Adipocyte (in vitro differentiated cells): ENCODE results near the gene NMD3.
A peak's percentile ranks its signal among the peaks of the same experiment; 100 is the strongest.

ENCODE experiments used
- DNase-seq: peaks from one replicate; pipeline ENCODE4 v3.0.0-alpha.2; 2015; ENCODE audit warnings: low read depth
- H3K27me3 ChIP-seq: replicated peaks from 2 replicates; pipeline ENCODE4 v1.7.0; 2013; ENCODE audit warnings: mild to moderate bottlenecking, low read length, moderate library complexity; ENCODE audit not compliant: control insufficient read depth, insufficient read depth
- H3K36me3 ChIP-seq: 2 replicates; pipeline ENCODE4 v1.7.0; 2013; ENCODE audit warnings: low read length, mild to moderate bottlenecking, moderate library complexity; ENCODE audit not compliant: control insufficient read depth, insufficient read depth, severe bottlenecking
- H3K4me1 ChIP-seq: 2 replicates; pipeline ENCODE4 v1.7.0; 2013; ENCODE audit warnings: mild to moderate bottlenecking, low read length, moderate library complexity; ENCODE audit not compliant: control insufficient read depth, insufficient read depth
- H3K4me3 ChIP-seq: 2 replicates; pipeline ENCODE4 v1.7.0; 2013; ENCODE audit warnings: mild to moderate bottlenecking, low read length, moderate library complexity
- H3K9ac ChIP-seq: 2 replicates; pipeline ENCODE4 v1.7.0; 2013; ENCODE audit warnings: mild to moderate bottlenecking, low read length, moderate library complexity
- H3K9me3 ChIP-seq: 2 replicates; pipeline ENCODE4 v1.7.0; 2013; ENCODE audit warnings: mild to moderate bottlenecking, low read length, moderate library complexity; ENCODE audit not compliant: control insufficient read depth

NMD3 gene

DNA sequence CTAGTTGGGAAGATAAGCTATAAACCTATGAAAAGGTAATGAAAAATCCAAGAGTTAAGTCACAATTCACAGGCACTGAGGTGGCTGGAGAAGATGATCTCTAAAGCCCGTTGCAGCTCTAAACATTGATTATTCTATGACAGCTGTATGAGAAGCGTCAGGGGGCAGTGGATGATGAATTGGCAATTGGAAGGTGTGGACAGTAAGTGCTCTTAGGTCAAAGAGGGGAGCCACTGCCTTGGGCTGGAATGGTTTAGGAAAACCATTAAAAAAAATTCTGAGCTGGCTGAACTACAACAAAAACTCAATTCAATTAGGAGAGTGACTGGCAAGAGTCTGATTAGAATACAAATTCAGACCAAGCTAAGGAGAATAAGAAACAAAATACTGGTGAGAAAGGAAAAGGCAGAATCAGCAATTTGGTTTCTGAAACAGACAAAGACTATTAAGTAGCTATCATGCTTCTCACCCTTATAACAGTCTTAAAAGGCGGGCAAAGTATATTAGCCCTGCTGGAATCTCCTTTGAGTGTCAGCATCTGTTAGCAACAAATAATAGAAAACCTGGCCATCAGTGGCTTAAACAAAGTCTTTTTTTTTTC is 8.8 kb upstream of the NMD3 start:
- no peak for DNase-seq
- Histone ChIP-seq H3K4me3 (no peak overlapping the region), H3K9me3 (no peaks in the 10 kb centered on the region), H3K36me3 (no peaks in the 10 kb centered on the region), H3K4me1 (peaks cover 19% of the 10 kb centered on the region), H3K27me3 (no peaks in the 10 kb centered on the region), H3K9ac (no peak overlapping the region)

DNA sequence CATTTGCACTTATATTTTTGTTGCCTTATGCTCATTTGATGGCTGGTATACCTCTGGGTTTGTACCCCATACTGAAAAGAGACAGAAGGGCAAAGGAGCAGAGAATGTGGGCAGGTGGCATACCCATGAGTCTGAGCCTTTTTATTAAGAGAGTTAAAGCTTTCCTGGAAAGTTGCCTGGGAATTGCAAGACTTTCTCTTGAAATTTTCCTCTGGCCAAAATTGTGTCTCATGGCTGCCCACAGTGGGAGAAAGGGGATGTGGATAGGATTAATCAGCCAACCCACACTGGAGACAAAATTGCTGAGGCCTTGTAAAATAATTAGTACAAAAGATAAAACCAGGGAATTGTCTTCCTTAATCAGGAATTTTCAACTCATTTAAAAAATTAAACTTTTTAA is 8.2 kb upstream of the NMD3 start:
- no peaks in the 10 kb centered on the region for H3K27me3 ChIP-seq
- H3K4me1 ChIP-seq = peaks cover 26% of the 10 kb centered on the region
- H3K9me3 ChIP-seq = no peaks in the 10 kb centered on the region
- no peak overlapping the region for H3K4me3 ChIP-seq
- no peaks in the 10 kb centered on the region for H3K36me3 ChIP-seq
- DNase-seq = peak; percentile 70
- H3K9ac ChIP-seq = no peak overlapping the region

DNA sequence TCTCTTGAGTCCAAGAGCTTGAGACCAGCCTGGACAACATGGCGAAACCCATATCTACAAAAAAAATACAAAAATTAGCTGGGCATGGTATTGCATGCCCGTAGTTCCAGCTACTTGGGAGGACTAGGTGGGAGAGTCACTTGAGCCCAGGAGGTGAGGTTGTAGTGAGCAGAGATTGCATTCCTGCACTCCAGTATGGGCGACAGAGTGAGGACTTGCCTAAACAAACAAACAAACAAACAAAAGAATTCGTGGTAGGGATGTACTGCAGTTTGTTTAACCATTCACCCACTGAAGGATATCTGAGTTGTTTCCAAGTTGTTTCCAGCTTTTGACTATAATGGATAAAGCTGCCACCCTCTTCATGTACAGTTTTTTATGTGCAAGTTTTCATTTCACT is 7.5 kb upstream of the NMD3 start:
- DNase-seq = no peak
- Histone ChIP-seq H3K9ac (no peak overlapping the region), H3K27me3 (no peaks in the 10 kb centered on the region), H3K4me1 (peaks cover 29% of the 10 kb centered on the region), H3K4me3 (no peak overlapping the region), H3K9me3 (no peaks in the 10 kb centered on the region), H3K36me3 (no peaks in the 10 kb centered on the region)

DNA sequence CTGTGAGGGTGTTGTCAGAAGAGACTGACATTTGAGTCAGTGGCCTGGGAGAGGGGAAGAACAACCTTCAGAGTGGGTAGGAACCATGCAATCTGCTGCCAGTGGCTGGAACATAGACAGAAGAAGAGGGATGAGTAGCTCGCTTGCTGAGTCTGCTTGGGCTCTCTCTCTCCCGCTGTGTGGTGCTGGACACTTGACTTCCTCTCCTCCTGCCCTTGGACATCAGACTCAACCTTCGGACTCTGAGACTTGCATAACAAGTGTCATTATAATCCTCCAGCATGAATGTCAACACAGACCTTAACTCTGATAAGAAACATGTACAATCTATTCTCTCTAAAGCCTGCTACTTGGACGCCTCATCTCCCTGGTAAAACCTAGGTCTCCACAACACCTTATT is 5.9 kb upstream of the NMD3 start:
- Histone ChIP-seq H3K4me3 (no peak overlapping the region), H3K9me3 (no peaks in the 10 kb centered on the region), H3K4me1 (peaks cover 29% of the 10 kb centered on the region), H3K36me3 (no peaks in the 10 kb centered on the region), H3K27me3 (no peaks in the 10 kb centered on the region), H3K9ac (no peak overlapping the region)
- no peak for DNase-seq

DNA sequence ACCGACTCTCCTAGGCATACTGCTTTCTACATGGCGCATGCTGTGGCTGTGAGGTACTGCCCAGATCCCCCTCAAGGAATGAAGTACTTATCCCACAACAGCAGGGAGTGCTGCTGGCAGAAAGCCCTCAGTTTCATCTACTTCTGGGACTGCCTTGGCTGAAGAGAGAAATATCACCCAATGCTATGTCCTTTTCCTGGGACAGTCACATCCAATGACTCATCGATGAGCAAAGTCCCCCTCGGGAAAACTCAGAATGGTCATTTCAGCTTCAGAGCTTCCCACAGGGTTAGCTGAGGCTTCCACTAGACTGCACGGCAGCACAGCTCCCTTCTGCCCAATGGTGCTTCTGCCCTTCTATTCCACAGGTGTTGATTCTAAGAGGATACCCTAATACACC is 3.6 kb upstream of the NMD3 start:
- Histone ChIP-seq H3K9ac (no peak overlapping the region), H3K27me3 (no peaks in the 10 kb centered on the region), H3K36me3 (no peaks in the 10 kb centered on the region), H3K4me1 (peaks cover 32% of the 10 kb centered on the region), H3K4me3 (no peak overlapping the region), H3K9me3 (no peaks in the 10 kb centered on the region)
- DNase-seq = peak; percentile 8

DNA sequence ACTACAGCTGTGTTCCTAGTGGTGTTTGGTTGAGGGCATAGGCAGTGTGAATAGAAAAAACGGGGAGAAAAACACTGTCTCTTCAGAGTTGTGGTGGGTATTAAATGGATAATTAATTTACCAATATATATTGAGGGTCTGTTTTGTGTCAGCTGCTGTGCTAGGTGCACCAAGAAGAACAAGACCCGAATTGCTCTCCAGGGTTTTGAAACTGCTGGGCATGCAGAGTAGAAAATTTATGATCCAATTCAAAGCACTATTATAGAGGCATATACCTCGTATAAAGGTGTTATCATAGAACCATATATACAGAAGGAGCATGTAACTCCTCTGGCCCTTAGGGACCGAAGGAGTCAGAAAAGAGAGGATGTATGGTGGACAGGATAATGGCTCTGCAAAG is 1.6 kb upstream of the NMD3 start:
- Histone ChIP-seq H3K9me3 (no peaks in the 10 kb centered on the region), H3K27me3 (no peaks in the 10 kb centered on the region), H3K4me3 (no peak overlapping the region), H3K36me3 (no peaks in the 10 kb centered on the region), H3K9ac (no peak overlapping the region), H3K4me1 (peaks cover 40% of the 10 kb centered on the region)
- no peak for DNase-seq

DNA sequence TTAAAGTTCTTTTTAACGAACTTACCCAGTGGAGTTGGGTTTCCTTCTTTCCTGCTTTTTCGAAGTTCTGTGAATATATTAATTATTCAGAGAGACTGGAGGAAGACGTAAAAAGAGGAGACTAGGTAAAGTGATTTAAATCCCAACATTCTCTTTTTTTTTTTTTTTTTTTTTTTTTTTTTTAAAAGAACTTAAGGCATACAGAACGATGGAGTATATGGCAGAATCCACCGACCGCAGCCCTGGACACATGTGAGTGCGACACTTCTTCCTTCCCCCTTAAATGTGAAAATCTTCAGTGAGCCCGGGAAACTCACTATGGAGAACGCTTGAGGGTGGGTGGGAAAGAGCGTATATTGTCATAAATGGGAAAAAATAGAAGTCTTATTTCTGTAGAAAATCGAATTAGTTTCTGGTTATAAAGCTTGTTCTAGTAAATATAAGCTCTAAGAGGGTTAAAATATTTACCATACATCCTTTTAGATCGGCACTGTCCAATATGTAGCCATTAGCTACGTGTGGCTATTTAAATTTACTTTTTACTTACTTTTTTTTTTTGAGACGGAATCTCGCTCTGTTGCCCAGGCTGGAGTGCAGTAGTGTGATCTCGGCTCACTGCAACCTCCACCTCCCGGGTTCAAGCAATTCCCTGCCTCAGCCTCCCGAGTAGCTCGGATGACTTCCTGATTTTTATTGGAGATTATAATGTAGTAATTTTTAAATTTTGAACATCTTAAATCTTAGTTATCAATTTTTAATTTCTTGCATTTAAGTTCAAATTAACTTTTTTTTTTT is 892 bp downstream of the NMD3 start:
- Histone ChIP-seq H3K9me3 (no peaks in the 10 kb centered on the region), H3K27me3 (no peaks in the 10 kb centered on the region), H3K4me3 (peak overlapping the region; percentile 93), H3K9ac (peak overlapping the region; percentile 96), H3K4me1 (peaks cover 50% of the 10 kb centered on the region), H3K36me3 (peaks cover 21% of the 10 kb centered on the region)
- peak; percentile 59 for DNase-seq

DNA sequence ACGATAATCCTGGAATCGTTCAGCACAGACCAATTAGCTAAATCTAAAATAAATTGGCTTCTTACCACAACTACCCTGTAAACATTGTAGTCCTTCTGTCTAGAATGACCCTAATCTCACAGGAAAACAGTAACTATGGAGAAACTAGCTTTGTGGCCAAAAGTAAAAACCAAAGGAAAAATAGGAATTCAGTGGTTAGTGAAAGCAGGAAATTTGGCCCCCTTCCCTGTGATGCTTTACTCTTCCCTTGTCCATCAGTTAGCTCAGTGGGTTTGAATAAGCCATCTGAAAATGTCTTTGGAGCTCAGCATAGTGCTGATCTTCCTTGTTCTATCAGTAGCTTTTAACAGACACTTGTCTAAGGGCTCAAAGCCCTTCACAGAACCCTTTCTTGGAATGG is 1.6 kb downstream of the NMD3 start:
- H3K9me3 ChIP-seq = no peaks in the 10 kb centered on the region
- DNase-seq = peak; percentile 34
- H3K36me3 ChIP-seq = peaks cover 27% of the 10 kb centered on the region
- peak overlapping the region; percentile 93 for H3K4me3 ChIP-seq
- no peaks in the 10 kb centered on the region for H3K27me3 ChIP-seq
- peak overlapping the region; percentile 96 for H3K9ac ChIP-seq
- peaks cover 43% of the 10 kb centered on the region for H3K4me1 ChIP-seq

DNA sequence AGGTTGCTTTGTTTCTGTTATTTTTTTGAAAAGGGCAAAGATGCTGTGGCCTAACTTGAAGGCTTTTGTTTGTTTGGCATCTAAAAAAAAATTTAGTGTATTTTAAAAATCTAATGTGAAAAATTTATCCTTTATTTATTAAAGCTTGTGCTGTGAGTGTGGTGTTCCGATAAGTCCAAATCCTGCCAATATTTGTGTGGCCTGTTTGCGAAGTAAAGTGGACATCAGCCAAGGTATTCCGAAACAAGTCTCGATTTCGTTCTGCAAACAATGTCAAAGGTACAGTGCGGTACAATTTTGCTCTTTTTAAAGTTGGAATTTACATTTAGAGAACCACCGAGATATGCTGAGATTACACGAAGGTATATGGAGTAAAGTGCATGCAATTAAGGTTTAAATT is 3.7 kb downstream of the NMD3 start:
- no peak for DNase-seq
- Histone ChIP-seq H3K27me3 (no peaks in the 10 kb centered on the region), H3K9ac (no peak overlapping the region), H3K9me3 (no peaks in the 10 kb centered on the region), H3K4me3 (no peak overlapping the region), H3K36me3 (peaks cover 45% of the 10 kb centered on the region), H3K4me1 (peaks cover 37% of the 10 kb centered on the region)

DNA sequence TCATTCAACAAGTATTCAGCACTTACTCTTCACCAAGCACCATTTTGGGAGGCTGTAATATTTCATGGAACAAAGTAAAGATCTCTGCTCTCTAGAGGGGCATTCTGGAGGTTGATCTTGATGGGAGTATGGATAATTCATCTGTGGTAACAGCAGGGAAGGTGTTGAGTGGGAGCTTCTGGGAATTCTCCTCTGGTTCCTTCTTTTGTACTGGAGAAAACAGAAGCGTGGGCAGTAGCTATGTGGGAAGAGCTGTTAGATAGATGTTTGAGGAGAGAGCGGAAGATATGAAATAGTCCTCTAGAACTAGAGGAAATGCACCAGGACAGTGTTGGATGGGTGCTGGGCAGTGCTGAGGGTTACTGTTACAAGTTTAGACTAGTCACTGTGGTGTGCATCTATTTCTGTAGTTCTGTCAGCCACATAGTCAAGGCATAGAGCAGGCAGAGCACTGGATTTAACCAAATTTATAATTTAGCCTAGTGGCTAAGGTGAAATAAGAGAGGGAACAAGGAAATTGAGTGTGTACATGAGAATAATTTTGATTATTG is 9.6 kb downstream of the NMD3 start:
- no peaks in the 10 kb centered on the region for H3K4me1 ChIP-seq
- H3K9ac ChIP-seq = no peak overlapping the region
- peaks cover 83% of the 10 kb centered on the region for H3K36me3 ChIP-seq
- no peak for DNase-seq
- H3K9me3 ChIP-seq = no peaks in the 10 kb centered on the region
- no peaks in the 10 kb centered on the region for H3K27me3 ChIP-seq
- no peak overlapping the region for H3K4me3 ChIP-seq

DNA sequence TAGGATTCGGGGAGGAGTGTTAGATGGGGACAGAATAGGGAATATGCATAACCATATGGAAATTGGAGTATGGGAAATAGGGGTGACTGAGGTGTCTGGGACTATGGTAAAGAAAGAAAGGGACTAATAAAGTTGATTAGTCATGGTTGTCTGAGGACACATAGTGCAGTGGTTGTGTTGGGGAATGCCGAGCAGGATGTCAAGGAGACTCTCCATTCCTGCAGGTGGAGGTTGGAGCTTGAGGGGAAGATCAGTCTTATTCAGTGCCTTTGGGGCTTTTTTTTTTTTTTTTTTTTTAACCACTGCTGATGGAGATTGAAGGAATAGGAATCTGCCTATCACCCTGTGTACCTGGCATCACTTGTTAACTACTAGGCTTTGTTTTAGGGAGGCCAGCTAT is 10.8 kb downstream of the NMD3 start:
- no peak for DNase-seq
- no peak overlapping the region for H3K4me3 ChIP-seq
- H3K4me1 ChIP-seq = no peaks in the 10 kb centered on the region
- H3K9me3 ChIP-seq = no peaks in the 10 kb centered on the region
- H3K36me3 ChIP-seq = peaks cover 84% of the 10 kb centered on the region
- H3K9ac ChIP-seq = no peak overlapping the region
- H3K27me3 ChIP-seq = no peaks in the 10 kb centered on the region
